IPS DF 6.9 (cell line): ENCODE results near the gene SMIM41.

Source experiments
- DNase-seq: peaks from one replicate; pipeline ENCODE4 v3.0.0-alpha.2; 2013; ENCODE audit warnings: low read depth, low spot score
- H3K27ac ChIP-seq: one replicate; pipeline ENCODE4 v1.5.1; 2013; ENCODE audit warnings: low read length, control low read depth
- H3K27me3 ChIP-seq: 2 replicates; pipeline ENCODE4 v1.6.1; 2013; ENCODE audit warnings: mild to moderate bottlenecking, low read length; ENCODE audit not compliant: control insufficient read depth, insufficient read depth
- H3K36me3 ChIP-seq: 2 replicates; pipeline ENCODE4 v1.6.1; 2013; ENCODE audit warnings: low read length; ENCODE audit not compliant: control insufficient read depth, insufficient read depth
- H3K4me1 ChIP-seq: 2 replicates; pipeline ENCODE4 v1.6.1; 2013; ENCODE audit warnings: low read length; ENCODE audit not compliant: control insufficient read depth, insufficient read depth
- H3K4me3 ChIP-seq: 2 replicates; pipeline ENCODE4 v1.5.1; 2013; ENCODE audit warnings: mild to moderate bottlenecking, low read length
- H3K9me3 ChIP-seq: 2 replicates; pipeline ENCODE4 v1.6.1; 2013; ENCODE audit warnings: low read length, inconsistent platforms; ENCODE audit not compliant: control insufficient read depth, insufficient read depth
- WGBS: extraction: QIAGEN DNeasy Blood & Tissue Kit; methylation state at CpG from one replicate; pipeline ENCODE4 v1.1.7; 2013; ENCODE audit warnings: mixed read lengths, missing lambda C conversion rate; ENCODE audit not compliant: insufficient read length, insufficient coverage; 5-methylcytosine and 5-hydroxymethylcytosine counted together

SMIM41 gene

GRCh38 chr12:52066346-52067080 is 13.0 kb upstream of the SMIM41 start:
- DNase-seq = no peak
- no CpG with 5 or more reads among the region's 8 CpGs for WGBS

GRCh38 chr12:52067081-52067374 is 12.5 kb upstream of the SMIM41 start:
- DNase-seq = no peak
- WGBS = no CpG with 5 or more reads among the region's 3 CpGs

More at GRCh38 chr12:52066346-52067080, 13.0 kb upstream of the SMIM41 start:
- Histone ChIP-seq H3K4me3 (no peak overlapping the region), H3K9me3 (no peaks in the 10 kb centered on the region), H3K27ac (no peak overlapping the region), H3K36me3 (no peaks in the 10 kb centered on the region), H3K4me1 (no peaks in the 10 kb centered on the region; the same call in 1 of the 2 replicates), H3K27me3 (no peaks in the 10 kb centered on the region)

GRCh38 chr12:52069327-52070184 is 9.9 kb upstream of the SMIM41 start, which contains the start of gene ATG101:
ATG101 (plus strand) TSS chr12:52069978; CDS start chr12:52073651, 3,673 bp downstream.
- peak within 1 kb of the TSS; percentile 87 for H3K4me3 ChIP-seq
- H3K9me3 ChIP-seq = no peaks in the 10 kb centered on the region
- no peaks in the 10 kb centered on the region; the same call in 1 of the 2 replicates for H3K4me1 ChIP-seq
- DNase-seq = peak; percentile 86
- no CpG with 5 or more reads among the region's 60 CpGs for WGBS
- H3K27ac ChIP-seq = no peak within 1 kb of the TSS
- no peaks in the 10 kb centered on the region for H3K27me3 ChIP-seq
- H3K36me3 ChIP-seq = peaks cover 10% of the 10 kb centered on the region

More at GRCh38 chr12:52067081-52067374, 12.5 kb upstream of the SMIM41 start:
- H3K27ac ChIP-seq = no peak overlapping the region
- H3K4me3 ChIP-seq = no peak overlapping the region
- no peaks in the 10 kb centered on the region for H3K9me3 ChIP-seq
- H3K36me3 ChIP-seq = no peaks in the 10 kb centered on the region
- no peaks in the 10 kb centered on the region; the same call in 1 of the 2 replicates for H3K4me1 ChIP-seq
- H3K27me3 ChIP-seq = no peaks in the 10 kb centered on the region

- no peak for DNase-seq
- no peaks in the 10 kb centered on the region for H3K9me3 ChIP-seq
- H3K36me3 ChIP-seq = peaks cover 18% of the 10 kb centered on the region
- peak overlapping the region; percentile 87 for H3K4me3 ChIP-seq
- H3K27ac ChIP-seq = no peak overlapping the region
- H3K27me3 ChIP-seq = no peaks in the 10 kb centered on the region
- no peaks in the 10 kb centered on the region; the same call in 1 of the 2 replicates for H3K4me1 ChIP-seq
- WGBS = no CpG with 5 or more reads among the region's 37 CpGs
Measured at GRCh38 chr12:52070185-52070925, 9.1 kb upstream of the SMIM41 start.

GRCh38 chr12:52073531-52074381 is 5.7 kb upstream of the SMIM41 start:
- WGBS = no CpG with 5 or more reads among the region's 23 CpGs
- H3K9me3 ChIP-seq = no peaks in the 10 kb centered on the region
- no peaks in the 10 kb centered on the region; the same call in 1 of the 2 replicates for H3K4me1 ChIP-seq
- H3K4me3 ChIP-seq = no peak overlapping the region
- peaks cover 28% of the 10 kb centered on the region for H3K36me3 ChIP-seq
- no peak for DNase-seq
- no peaks in the 10 kb centered on the region for H3K27me3 ChIP-seq
- H3K27ac ChIP-seq = no peak overlapping the region

- H3K36me3 ChIP-seq = peaks cover 28% of the 10 kb centered on the region
- H3K27me3 ChIP-seq = no peaks in the 10 kb centered on the region
- no CpG with 5 or more reads among the region's 3 CpGs for WGBS
- H3K4me3 ChIP-seq = no peak overlapping the region
- no peaks in the 10 kb centered on the region; the same call in 1 of the 2 replicates for H3K4me1 ChIP-seq
- no peak for DNase-seq
- H3K9me3 ChIP-seq = no peaks in the 10 kb centered on the region
- H3K27ac ChIP-seq = no peak overlapping the region
Measured at GRCh38 chr12:52074971-52075724, 4.4 kb upstream of the SMIM41 start.

- H3K27ac ChIP-seq = no peak overlapping the region
- no CpG with 5 or more reads among the region's 16 CpGs for WGBS
Measured at GRCh38 chr12:52076811-52077210, 2.7 kb upstream of the SMIM41 start.

GRCh38 chr12:52078276-52078675 is 1.2 kb upstream of the SMIM41 start:
- peaks cover 28% of the 10 kb centered on the region for H3K36me3 ChIP-seq
- peaks cover 13% of the 10 kb centered on the region for H3K4me1 ChIP-seq
- DNase-seq = no peak
- H3K27ac ChIP-seq = no peak overlapping the region
- no peaks in the 10 kb centered on the region for H3K27me3 ChIP-seq
- WGBS = no CpG with 5 or more reads among the region's 3 CpGs
- H3K4me3 ChIP-seq = no peak overlapping the region
- H3K9me3 ChIP-seq = no peaks in the 10 kb centered on the region

More at GRCh38 chr12:52076811-52077210, 2.7 kb upstream of the SMIM41 start:
- Histone ChIP-seq H3K9me3 (no peaks in the 10 kb centered on the region), H3K27me3 (no peaks in the 10 kb centered on the region), H3K36me3 (peaks cover 28% of the 10 kb centered on the region), H3K4me1 (peaks cover 7% of the 10 kb centered on the region), H3K4me3 (no peak overlapping the region)
- no peak for DNase-seq
